Measurements from ENCODE around the gene EYA4. TPM values are rescaled to one million over a fixed set of nuclear protein-coding genes. Genes with fewer than 3 reads are reported as not detected.

The EYA4 gene
- total RNA-seq, 1 experiment from 2014 or later: not detected

DNA sequence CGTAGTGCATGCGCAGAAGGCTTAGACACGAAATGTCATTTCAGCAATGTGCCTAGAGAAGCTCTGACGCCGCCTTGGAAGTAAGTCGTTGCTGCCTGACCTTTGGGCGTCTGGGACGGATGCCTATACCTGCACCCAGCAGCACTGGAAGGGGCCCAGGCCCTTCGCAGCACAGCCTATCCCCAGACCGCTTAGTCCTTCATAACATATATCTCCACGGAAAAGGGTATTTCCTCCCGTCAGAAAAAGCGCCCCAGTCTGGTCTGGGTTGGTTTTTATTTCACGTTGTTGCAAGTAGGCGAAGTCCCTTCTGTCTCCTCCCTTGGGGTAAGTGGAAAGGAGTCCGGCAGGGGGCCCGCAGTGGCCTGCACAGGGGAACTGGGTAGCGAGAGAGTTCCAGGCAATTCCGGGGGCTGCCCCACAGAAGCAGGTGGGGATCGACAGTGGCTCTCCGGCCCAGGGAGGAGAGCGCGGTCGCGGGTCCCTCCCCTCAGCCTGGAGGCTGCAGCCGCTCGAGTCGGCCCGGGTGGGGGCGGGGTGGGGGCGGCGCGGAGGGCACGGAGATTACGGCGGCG is 559 bp upstream of the EYA4 start:
- intact Hi-C loops (cut with micrococcal nuclease; ENCODE audit: unreplicated experiment): no loop called here
- no peaks in the 10 kb centered on the region for H3K4me1 ChIP-seq
- no peaks in the 10 kb centered on the region for H3K36me3 Mint-ChIP-seq (ENCODE audit: insufficient read depth, unreplicated experiment)
- POLR2A ChIA-PET: no interaction called here
- H3K9me3 Mint-ChIP-seq (ENCODE audit: unreplicated experiment): no peaks in the 10 kb centered on the region
- CTCF ChIA-PET: no interaction called here
- no peaks in the 10 kb centered on the region for H3K36me3 ChIP-seq (ENCODE audit: control insufficient read depth, insufficient read depth, low read length)
- H3K4me3 ChIP-seq (ENCODE audit: low read depth, low read length): no peak overlapping the region
- no peaks in the 10 kb centered on the region for H3K27me3 ChIP-seq (replicated peaks; ENCODE audit: control insufficient read depth, insufficient read depth, low read length)
- no peak overlapping the region for H3K27ac Mint-ChIP-seq (ENCODE audit: unreplicated experiment)
- H3K4me3 Mint-ChIP-seq (ENCODE audit: unreplicated experiment): no peak overlapping the region
- no TSS peak for BruUV-seq (replicated peaks)
- no peaks in the 10 kb centered on the region for H3K9me3 ChIP-seq
- H3K27me3 Mint-ChIP-seq (ENCODE audit: insufficient read depth, unreplicated experiment): no peaks in the 10 kb centered on the region
- no peaks in the 10 kb centered on the region for H3K4me1 Mint-ChIP-seq (ENCODE audit: low read depth, unreplicated experiment)
- DNase-seq: no peak
- no peak for TF ChIP-seq CTCF (IDR thresholded peaks at IDR 0.05; ENCODE audit: insufficient read depth in 1 of 2, low read depth in 1 of 2, low read length in 1 of 2, severe bottlenecking in 1 of 2, unreplicated experiment in 1 of 2)

DNA sequence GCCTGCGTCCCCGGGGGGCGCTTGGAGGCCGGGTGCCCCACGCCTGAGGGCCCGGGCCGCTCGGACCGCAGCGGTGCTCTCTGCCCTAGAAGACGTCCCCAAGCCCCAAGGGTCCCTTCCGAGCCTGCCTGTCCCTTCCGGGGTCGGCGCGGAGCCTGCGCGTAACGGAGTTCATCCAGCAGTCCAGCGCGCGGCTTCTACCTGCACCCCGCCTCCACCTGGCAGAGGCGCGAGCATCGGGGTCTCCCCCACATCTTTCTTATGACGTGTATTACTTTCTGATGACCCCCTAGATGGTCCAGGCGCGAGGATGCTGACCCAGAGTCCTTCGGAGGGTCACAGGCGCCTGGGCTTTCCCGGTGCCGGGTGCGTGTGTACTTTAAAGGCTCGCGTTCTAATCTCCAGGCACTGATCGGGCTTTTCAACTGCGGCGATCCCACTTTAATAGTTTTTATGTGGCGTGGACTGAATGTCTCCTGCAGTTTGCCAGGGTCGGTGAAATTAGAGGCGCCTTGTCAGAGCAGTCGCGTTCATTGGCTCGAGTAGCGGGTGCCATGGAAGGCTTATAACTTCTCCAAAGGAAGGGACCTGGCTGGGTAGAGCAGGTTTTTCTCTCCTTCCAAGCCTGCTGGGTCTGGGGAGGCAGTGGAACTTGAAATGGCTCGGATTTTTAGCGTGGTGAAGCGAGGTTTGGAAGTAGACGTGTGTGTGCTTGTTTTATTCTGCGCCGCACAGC is 912 bp downstream of the EYA4 start:
- H3K36me3 Mint-ChIP-seq (ENCODE audit: insufficient read depth, unreplicated experiment): no peaks in the 10 kb centered on the region
- H3K27ac Mint-ChIP-seq (ENCODE audit: unreplicated experiment): no peak overlapping the region
- no TSS peak for BruUV-seq (replicated peaks)
- no peaks in the 10 kb centered on the region for H3K4me1 Mint-ChIP-seq (ENCODE audit: low read depth, unreplicated experiment)
- no peaks in the 10 kb centered on the region for H3K9me3 ChIP-seq
- no peak overlapping the region for H3K4me3 ChIP-seq (ENCODE audit: low read depth, low read length)
- H3K4me1 ChIP-seq: no peaks in the 10 kb centered on the region
- H3K27me3 ChIP-seq (replicated peaks; ENCODE audit: control insufficient read depth, insufficient read depth, low read length): no peaks in the 10 kb centered on the region
- POLR2A ChIA-PET: no interaction called here
- H3K9me3 Mint-ChIP-seq (ENCODE audit: unreplicated experiment): no peaks in the 10 kb centered on the region
- DNase-seq: no peak
- no peaks in the 10 kb centered on the region for H3K27me3 Mint-ChIP-seq (ENCODE audit: insufficient read depth, unreplicated experiment)
- no peak for TF ChIP-seq CTCF (IDR thresholded peaks at IDR 0.05; ENCODE audit: insufficient read depth in 1 of 2, low read depth in 1 of 2, low read length in 1 of 2, severe bottlenecking in 1 of 2, unreplicated experiment in 1 of 2)
- CTCF ChIA-PET: no interaction called here
- H3K36me3 ChIP-seq (ENCODE audit: control insufficient read depth, insufficient read depth, low read length): no peaks in the 10 kb centered on the region
- H3K4me3 Mint-ChIP-seq (ENCODE audit: unreplicated experiment): no peak overlapping the region
- intact Hi-C loops (cut with micrococcal nuclease; ENCODE audit: unreplicated experiment): no loop called here

DNA sequence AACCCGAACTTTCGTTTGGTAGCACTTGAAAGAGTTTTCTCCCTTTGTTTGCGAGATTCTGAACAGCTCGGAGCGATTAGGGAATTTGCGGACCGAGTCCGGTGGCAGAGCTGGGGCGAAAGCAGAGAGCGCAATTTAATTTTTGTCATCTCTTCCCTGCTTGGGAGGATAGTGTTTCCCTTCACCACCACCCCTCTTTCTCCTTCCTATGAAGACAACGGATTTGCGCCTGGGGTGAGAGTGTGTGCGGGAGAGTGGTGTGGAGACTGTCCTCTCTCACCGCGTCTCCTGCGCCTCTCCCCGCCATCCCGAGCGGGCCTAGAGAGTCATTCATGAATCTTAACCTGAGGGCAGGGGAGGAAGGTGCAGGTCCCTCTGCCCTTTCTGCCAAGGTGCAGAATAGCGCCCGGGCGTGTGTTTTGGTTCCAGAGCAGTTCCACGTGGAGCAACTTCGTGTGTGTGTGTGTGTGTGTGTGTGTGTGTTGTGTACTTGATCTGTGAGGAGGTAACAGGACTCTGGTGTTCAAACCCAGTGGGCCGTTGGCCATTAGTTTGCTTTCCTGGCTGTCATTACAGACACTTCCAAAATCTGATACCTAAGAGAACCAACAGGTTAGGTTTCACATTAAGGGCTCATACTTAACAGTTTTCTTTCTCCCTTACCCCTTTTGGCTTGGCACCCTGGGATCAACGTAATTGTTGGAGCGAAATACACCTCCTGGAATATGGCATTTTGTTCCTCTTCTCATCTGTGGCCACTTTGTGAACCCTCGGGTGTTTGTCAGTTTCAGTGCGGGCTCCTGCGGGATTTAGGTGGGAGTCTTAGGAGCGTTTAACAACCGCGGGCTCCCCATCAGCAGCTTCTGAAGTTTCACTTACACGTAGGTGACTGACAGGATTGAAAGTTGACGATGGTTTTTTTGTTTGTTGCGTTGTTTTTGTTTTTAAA is 1.8 kb downstream of the EYA4 start:
- peaks cover 4% of the 10 kb centered on the region for H3K27me3 Mint-ChIP-seq (ENCODE audit: insufficient read depth, unreplicated experiment)
- Histone ChIP-seq H3K36me3 (ENCODE audit: control insufficient read depth, insufficient read depth, low read length) (no peaks in the 10 kb centered on the region), H3K27me3 (replicated peaks; ENCODE audit: control insufficient read depth, insufficient read depth, low read length) (no peaks in the 10 kb centered on the region), H3K9me3 (no peaks in the 10 kb centered on the region), H3K4me1 (no peaks in the 10 kb centered on the region), H3K4me3 (ENCODE audit: low read depth, low read length) (no peak overlapping the region)
- ChIA-PET CTCF (no interaction called here), POLR2A (interaction anchor here (0.5 kb wide), 1 partner anchor 108 kb away, joined by 3 read pairs; no protein-coding TSS in a partner anchor)
- TF ChIP-seq CTCF (IDR thresholded peaks at IDR 0.05; ENCODE audit: insufficient read depth in 1 of 2, low read depth in 1 of 2, low read length in 1 of 2, severe bottlenecking in 1 of 2, unreplicated experiment in 1 of 2): no peak
- H3K27ac Mint-ChIP-seq (ENCODE audit: unreplicated experiment): no peak overlapping the region
- H3K9me3 Mint-ChIP-seq (ENCODE audit: unreplicated experiment): no peaks in the 10 kb centered on the region
- no peak overlapping the region for H3K4me3 Mint-ChIP-seq (ENCODE audit: unreplicated experiment)
- BruUV-seq (replicated peaks): no TSS peak
- no peak for DNase-seq
- H3K36me3 Mint-ChIP-seq (ENCODE audit: insufficient read depth, unreplicated experiment): no peaks in the 10 kb centered on the region
- no peaks in the 10 kb centered on the region for H3K4me1 Mint-ChIP-seq (ENCODE audit: low read depth, unreplicated experiment)
- intact Hi-C loops (cut with micrococcal nuclease; ENCODE audit: unreplicated experiment): no loop called here
